Regular cardiac myocyte (primary cell): ENCODE measurements around the gene QPRT. TPM values are rescaled to one million over a fixed set of nuclear protein-coding genes. Genes with fewer than 3 reads are reported as not detected.

Experiments
- total RNA-seq: library from RNA; depleted of rRNA; stranded (reverse); fragments of >200 nt; gene quantifications from 2 replicates; pipeline ENCODE4 v1.2.3, GENCODE V29; 2014

Gene QPRT
- total RNA-seq, result 10.9 and 22.8 TPM in 2 replicates

DNA sequence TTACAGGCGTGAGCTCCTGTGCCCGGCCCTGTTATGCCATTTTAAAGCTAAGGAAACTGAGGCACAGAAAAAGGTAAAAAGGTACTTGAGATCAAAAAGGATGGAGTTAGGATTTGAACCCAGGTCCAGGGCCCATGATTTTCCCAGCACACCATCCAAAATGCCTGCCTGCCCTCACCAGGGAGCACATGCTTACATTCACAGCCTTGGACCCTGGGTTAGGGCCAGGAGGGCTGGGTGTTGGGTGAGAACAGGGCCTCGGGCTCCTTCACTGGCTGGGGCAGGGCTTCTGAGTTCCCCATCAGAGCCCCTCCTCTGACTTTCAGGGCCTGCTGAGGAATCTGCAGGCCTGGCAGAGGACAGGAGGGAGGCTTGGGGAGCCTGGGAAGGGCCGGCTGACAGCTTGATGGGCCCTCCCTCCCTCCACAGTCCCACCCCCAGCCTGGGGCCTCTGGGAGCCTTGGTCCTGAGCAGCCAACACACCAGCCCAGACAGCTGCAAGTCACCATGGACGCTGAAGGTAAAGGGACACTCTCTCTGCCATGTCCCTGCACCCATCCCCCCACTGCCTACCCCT, at the start of gene QPRT:
Gene QPRT (plus strand): TSS at position 490 of the 577 bp plus-strand sequence. CDS start 18 bp downstream, at position 508.

DNA sequence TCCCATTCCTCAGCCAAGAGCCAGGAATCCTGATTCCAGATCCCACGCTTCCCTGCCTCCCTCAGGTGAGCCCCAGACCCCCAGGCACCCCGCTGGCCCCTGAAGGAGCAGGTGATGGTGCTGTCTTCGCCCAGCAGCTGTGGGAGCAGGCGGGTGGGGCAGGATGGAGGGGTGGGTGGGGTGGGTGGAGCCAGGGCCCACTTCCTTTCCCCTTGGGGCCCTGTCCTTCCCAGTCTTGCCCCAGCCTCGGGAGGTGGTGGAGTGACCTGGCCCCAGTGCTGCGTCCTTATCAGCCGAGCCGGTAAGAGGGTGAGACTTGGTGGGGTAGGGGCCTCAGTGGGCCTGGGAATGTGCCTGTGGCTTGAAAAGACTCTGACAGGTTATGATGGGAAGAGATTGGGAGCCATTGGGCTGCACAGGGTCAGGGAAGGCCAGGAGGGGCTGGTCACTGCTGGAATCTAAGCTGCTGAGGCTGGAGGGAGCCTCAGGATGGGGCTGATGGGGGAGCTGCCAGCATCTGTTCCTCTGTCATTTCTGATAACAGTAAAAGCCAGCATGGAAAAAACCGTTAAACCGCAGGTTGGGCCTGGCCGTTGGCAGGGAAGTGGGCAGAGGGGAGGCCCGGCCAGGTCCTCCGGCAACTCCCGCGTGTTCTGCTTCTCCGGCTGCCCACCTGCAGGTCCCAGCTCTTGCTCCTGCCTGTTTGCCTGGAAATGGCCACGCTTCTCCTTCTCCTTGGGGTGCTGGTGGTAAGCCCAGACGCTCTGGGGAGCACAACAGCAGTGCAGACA, 15.8 kb upstream of the QPRT start, which contains the start of gene SPN:
Gene SPN (plus strand): TSS at position 232 of the 791 bp plus-strand sequence. CDS start 482 bp downstream, at position 714.

DNA sequence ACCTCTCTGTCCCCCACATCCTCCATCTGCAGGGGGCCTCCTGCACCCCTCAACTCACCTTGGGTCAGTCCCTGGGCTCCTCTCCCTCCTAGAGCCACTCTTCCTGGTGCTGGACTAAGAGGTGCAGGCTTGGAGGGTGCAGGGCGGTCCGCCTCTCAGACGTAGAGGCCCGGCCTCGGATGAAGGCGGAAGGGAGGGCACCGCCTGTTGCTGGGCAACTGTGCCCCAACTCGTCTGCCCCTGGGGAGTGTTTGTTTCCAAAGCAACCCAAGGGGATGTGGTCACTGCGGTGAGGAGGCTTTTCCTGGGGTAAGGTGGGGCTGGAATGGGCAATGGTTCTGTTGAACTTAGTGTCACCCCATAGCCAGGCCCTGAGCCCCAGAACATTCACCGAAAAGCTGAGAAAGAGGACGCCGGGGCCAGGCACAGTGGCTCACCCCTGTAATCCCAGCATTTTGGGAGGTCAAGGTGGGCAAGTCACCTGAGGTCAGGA, 66.9 kb downstream of the QPRT start, which contains the start of gene C16orf54:
Gene C16orf54 (minus strand): TSS at position 138 of the 493 bp plus-strand sequence. CDS start 1,039 bp downstream, outside the sequence.

Other genes with a start within 250 kb of the QPRT start
- gene BOLA2, start 224.8 kb upstream of the QPRT start, total RNA-seq, result 29.9 and 50.0 TPM in 2 replicates
- 11.0 and 20.7 TPM in 2 replicates for gene SLX1B, start 224.6 kb upstream of the QPRT start, total RNA-seq
- 1.7 and 2.3 TPM in 2 replicates for gene SULT1A4, start 219.3 kb upstream of the QPRT start, total RNA-seq
- 5.4 and 13.5 TPM in 2 replicates for gene NPIPB12, start 172.8 kb upstream of the QPRT start, total RNA-seq
- gene SPN, start 15.9 kb upstream of the QPRT start, total RNA-seq, result not detected in 2 replicates
- not detected in 2 replicates for gene C16orf54, start 66.8 kb downstream of the QPRT start, total RNA-seq
- not detected in 2 replicates for gene ZG16, start 99.1 kb downstream of the QPRT start, total RNA-seq
- gene KIF22, start 111.6 kb downstream of the QPRT start, total RNA-seq, result 15.2 and 94.1 TPM in 2 replicates
- 87.7 and 188 TPM in 2 replicates for gene MAZ, start 127.3 kb downstream of the QPRT start, total RNA-seq
- 0.58 and 3.1 TPM in 2 replicates for gene PRRT2, start 133.0 kb downstream of the QPRT start, total RNA-seq
- gene PAGR1, start 137.0 kb downstream of the QPRT start, total RNA-seq, result 12.7 and 32.4 TPM in 2 replicates
- 188 and 263 TPM in 2 replicates for gene MVP, start 141.3 kb downstream of the QPRT start, total RNA-seq
- 86.8 and 102 TPM in 2 replicates for gene CDIPT, start 184.0 kb downstream of the QPRT start, total RNA-seq
- gene SEZ6L2, start 220.4 kb downstream of the QPRT start, total RNA-seq, result 3.5 and 10.4 TPM in 2 replicates
- 13.0 and 15.3 TPM in 2 replicates for gene ASPHD1, start 221.3 kb downstream of the QPRT start, total RNA-seq
- 5.2 and 7.0 TPM in 2 replicates for gene KCTD13, start 247.0 kb downstream of the QPRT start, total RNA-seq